Type B pancreatic cell (in vitro differentiated cells): Measurements from ENCODE around the gene IL13RA2. TPM values are rescaled to one million over a fixed set of nuclear protein-coding genes. Genes with fewer than 3 reads are reported as not detected.
A peak's percentile ranks its signal among the peaks of the same experiment; 100 is the strongest.

Experiments used
- DNase-seq: peaks from one replicate; pipeline ENCODE4 v3.0.0; 2021; ENCODE audit warnings: mixed read lengths; ENCODE audit not compliant: unreplicated experiment; ENCODE audit errors: extremely low spot score
- H3K27ac Mint-ChIP-seq: 2 replicates; pipeline ENCODE4 v1.8.0; 2021; ENCODE audit warnings: mild to moderate bottlenecking, mixed read lengths
- H3K27me3 Mint-ChIP-seq: 2 replicates; pipeline ENCODE4 v1.8.0; 2021; ENCODE audit warnings: mixed read lengths
- H3K36me3 Mint-ChIP-seq: 2 replicates; pipeline ENCODE4 v1.8.0; 2021; ENCODE audit warnings: mixed read lengths
- H3K4me1 Mint-ChIP-seq: one replicate; pipeline ENCODE4 v1.8.0; 2021; ENCODE audit warnings: mixed read lengths; ENCODE audit not compliant: unreplicated experiment
- H3K4me3 Mint-ChIP-seq: 2 replicates; pipeline ENCODE4 v1.8.0; 2021; ENCODE audit warnings: mild to moderate bottlenecking, mixed read lengths
- H3K9me3 Mint-ChIP-seq: 2 replicates; pipeline ENCODE4 v1.8.0; 2021; ENCODE audit warnings: mixed read lengths
- total RNA-seq: library from RNA; stranded (reverse); gene quantifications from 2 replicates; pipeline ENCODE4 v1.2.1, GENCODE V29; 2021; ENCODE audit warnings: low replicate concordance
- TF ChIP-seq, protein P1 (sequence below): fragments of 200-600 bp; sonication (generic); conservative IDR thresholded peaks from 2 replicates; pipeline ENCODE4 v1.5.0; 2021; ENCODE audit warnings: antibody characterized with exemption, mild to moderate bottlenecking

The IL13RA2 gene
- total RNA-seq, 1 donor from 2014 or later = 0.43 TPM

GRCh38 chrX:114970806-114971205 is 46.6 kb downstream of the IL13RA2 start:
- TF ChIP-seq, protein P1, sequence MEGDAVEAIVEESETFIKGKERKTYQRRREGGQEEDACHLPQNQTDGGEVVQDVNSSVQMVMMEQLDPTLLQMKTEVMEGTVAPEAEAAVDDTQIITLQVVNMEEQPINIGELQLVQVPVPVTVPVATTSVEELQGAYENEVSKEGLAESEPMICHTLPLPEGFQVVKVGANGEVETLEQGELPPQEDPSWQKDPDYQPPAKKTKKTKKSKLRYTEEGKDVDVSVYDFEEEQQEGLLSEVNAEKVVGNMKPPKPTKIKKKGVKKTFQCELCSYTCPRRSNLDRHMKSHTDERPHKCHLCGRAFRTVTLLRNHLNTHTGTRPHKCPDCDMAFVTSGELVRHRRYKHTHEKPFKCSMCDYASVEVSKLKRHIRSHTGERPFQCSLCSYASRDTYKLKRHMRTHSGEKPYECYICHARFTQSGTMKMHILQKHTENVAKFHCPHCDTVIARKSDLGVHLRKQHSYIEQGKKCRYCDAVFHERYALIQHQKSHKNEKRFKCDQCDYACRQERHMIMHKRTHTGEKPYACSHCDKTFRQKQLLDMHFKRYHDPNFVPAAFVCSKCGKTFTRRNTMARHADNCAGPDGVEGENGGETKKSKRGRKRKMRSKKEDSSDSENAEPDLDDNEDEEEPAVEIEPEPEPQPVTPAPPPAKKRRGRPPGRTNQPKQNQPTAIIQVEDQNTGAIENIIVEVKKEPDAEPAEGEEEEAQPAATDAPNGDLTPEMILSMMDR = no peak
- Mint-ChIP-seq H3K36me3 (no peaks in the 10 kb centered on the region), H3K9me3 (no peaks in the 10 kb centered on the region), H3K27ac (no peak overlapping the region), H3K4me1 (no peaks in the 10 kb centered on the region), H3K27me3 (no peaks in the 10 kb centered on the region), H3K4me3 (no peak overlapping the region)
- no peak for DNase-seq

DNA sequence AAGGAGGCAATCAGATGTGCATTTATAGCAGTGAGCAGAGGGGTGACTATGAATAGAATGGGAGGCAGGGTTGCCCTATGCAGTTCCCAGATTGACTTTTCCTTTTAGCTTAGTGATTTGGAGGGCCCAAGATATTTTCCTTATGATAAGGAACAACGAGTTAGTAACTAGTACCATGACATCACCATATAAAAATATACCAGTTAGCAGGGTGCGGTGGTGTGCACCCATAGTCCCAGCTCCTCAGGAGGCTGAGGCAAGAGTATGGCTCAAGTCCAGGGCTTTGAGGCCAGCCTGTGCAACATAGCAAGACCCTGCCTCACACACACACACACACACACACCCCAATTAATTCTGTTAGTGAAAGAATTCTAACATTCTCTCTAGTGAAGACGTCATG is 53.0 kb downstream of the IL13RA2 start:
- TF ChIP-seq, protein P1 = no peak
- DNase-seq = no peak
- Mint-ChIP-seq H3K27ac (no peak overlapping the region), H3K4me3 (no peak overlapping the region), H3K9me3 (no peaks in the 10 kb centered on the region), H3K36me3 (no peaks in the 10 kb centered on the region), H3K27me3 (no peaks in the 10 kb centered on the region), H3K4me1 (no peaks in the 10 kb centered on the region)

GRCh38 chrX:114962209-114962608 is 55.2 kb downstream of the IL13RA2 start:
- Mint-ChIP-seq H3K27me3 (no peaks in the 10 kb centered on the region), H3K4me1 (no peaks in the 10 kb centered on the region), H3K9me3 (no peaks in the 10 kb centered on the region), H3K27ac (no peak overlapping the region), H3K4me3 (no peak overlapping the region), H3K36me3 (no peaks in the 10 kb centered on the region)
- TF ChIP-seq, protein P1 = no peak
- DNase-seq = no peak

DNA sequence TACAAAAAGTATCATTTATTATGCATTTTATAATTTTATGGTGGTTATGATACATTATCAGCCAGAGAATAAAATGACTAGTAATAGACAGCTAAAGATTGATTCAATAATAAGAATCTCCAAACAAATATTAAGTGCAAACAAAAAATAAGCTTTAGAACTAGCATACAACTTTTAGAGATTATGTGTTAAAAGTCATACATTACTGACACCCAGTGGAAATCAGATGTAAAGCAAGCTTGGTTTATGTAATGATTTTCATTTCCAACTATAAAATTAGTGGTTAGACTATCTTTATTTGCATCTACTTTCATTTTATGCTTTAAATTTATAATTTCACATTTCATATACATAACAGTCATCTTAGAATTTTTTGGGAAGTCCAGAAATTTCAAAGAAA is 57.7 kb downstream of the IL13RA2 start:
- H3K27ac Mint-ChIP-seq = no peak overlapping the region
- no peaks in the 10 kb centered on the region for H3K4me1 Mint-ChIP-seq
- H3K4me3 Mint-ChIP-seq = no peak overlapping the region
- H3K9me3 Mint-ChIP-seq = no peaks in the 10 kb centered on the region
- no peak for DNase-seq
- no peaks in the 10 kb centered on the region for H3K36me3 Mint-ChIP-seq
- no peaks in the 10 kb centered on the region for H3K27me3 Mint-ChIP-seq
- TF ChIP-seq, protein P1 = peak; percentile 80

Other genes starting within 250 kb of the IL13RA2 start
- gene RBMXL3, start 171.8 kb upstream of the IL13RA2 start, total RNA-seq = not detected in 2 replicates
- 4.8 and 12.5 TPM in 2 replicates for gene LRCH2, start 216.5 kb upstream of the IL13RA2 start, total RNA-seq